G401 (cell line): ENCODE results near the gene TTC39B. TPM values are rescaled to one million over a fixed set of nuclear protein-coding genes. Genes with fewer than 3 reads are reported as not detected.
A peak's percentile ranks its signal among the peaks of the same experiment; 100 is the strongest.

ENCODE experiments used
- DNase-seq: peaks from one replicate; pipeline ENCODE4 v3.0.0-alpha.2; 2015; ENCODE audit warnings: low spot score
- in situ Hi-C: cut with HindIII; loops from 2 replicates; pipeline ENCODE4 v1.10.0; 2016; ENCODE audit warnings: low sequenced_read_pairs, mixed read lengths
- total RNA-seq: library from RNA; depleted of rRNA; stranded (reverse); fragments of >200 nt; shearing (Covaris generic); gene quantifications from 2 replicates; pipeline ENCODE4 v1.2.3, GENCODE V29; 2014

The TTC39B gene
- total RNA-seq, 1 experiment from 2014 or later = 2.6 TPM

DNA sequence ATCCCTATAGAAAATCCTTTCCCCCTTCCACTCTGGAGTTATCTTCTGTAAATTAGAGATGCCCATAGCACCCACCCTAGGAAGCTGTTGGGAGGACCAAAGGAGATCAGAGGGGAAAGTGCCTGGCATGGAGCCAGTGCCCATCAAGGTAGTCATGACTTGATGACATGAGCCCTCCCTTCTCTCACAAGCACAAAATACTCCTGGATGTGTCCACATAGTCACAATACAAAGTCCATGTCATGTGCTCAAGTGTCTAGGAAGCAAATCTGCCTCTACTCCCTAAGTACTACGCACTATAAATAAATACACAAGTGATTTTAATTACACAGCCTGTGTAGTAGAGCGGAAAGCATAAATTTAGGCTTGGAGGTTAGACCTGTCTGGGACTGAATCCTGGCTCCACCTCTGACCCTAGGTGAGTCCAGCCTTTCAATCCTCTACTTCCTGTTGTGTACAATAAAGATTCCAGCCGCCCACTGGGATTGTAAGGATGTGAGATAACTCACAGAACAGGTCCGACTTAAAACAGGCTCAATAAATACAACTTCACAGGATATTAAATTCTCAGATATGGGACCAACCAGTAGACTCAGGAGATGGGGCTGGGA is 30.6 kb downstream of the TTC39B start:
- no peak for DNase-seq
- in situ Hi-C loops = no loop called here

DNA sequence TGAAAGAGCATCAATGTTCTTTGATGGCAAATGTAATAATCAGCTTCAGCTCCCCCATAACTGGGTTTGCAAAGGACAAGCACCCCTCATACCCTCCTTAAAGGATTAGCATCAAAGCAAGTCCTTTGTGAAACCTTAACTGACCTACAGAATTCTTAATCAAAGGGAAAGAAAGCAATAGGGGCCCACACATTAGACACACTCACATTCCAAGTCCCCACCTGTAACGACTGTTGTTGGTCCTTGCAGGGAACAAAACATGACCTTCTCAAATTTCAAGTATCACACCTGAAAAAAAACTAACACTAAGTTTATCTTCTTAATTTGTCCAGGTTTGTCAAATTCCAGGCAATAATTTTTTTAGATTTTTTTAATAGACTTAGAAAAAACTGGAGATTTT is 32.6 kb downstream of the TTC39B start:
- no peak for DNase-seq
- in situ Hi-C loops = no loop called here

DNA sequence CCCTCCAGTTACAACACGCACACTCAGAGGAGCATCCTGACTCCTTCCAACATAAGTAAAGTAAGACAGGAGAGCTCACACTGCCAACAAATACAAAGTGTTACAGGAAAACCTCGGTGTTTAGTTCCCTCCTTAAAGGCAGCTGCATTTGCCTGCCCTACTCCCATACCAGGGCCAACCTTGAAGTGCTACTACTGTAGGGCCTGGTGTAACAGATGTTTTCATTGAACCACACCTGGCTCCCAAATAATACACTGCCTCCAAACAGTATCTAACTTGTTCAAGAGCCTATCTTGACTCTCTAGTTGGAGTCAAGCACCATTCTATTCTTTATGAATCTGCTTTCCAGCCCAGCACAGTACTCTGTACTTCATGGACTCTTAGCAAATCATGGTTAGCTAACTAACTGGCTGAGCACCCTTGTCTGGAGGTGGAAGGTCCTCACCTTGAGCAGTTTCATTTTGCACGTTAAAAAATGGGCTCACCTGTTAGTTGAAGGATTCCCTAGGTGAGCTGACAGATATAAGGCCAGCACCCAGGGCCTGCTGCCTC is 34.6 kb downstream of the TTC39B start:
- no peak for DNase-seq
- in situ Hi-C loops = no loop called here

DNA sequence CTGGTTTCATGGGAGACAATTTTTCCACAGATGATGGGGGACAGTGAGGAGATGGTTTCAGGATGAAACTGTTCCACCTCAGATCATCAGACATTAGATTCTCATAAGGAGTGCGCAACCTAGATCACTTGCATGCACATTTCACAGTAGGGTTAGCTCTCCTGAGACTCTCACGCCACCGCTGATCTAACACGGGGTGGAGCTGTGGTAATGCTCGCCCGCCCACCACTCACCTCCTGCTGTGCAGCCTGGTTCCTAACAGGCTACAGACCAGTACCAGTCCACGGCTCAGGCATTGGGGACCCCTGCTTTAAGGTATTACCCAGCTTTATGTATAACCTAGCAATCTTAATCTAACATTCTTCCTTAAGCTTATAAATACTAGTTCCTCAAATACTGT is 35.6 kb downstream of the TTC39B start:
- no peak for DNase-seq
- in situ Hi-C loops = no loop called here

DNA sequence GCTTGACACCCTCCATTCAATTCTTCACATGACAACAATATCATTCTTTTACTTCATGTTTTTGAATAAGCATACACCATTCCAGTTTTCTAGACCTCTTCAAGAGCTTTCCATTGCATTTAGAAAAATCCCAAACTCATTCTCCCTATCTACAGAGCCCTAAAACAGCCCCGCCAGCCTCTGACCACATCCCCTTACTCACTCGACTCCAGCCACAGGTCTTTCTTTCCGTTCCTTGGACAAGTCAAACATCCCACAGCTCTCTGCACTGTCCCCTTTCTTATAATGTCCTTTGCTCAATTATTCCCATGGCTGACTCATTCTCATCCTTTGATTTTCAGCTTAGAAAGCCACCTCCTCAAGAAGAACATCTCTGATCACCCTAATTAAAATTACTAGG is 38.2 kb downstream of the TTC39B start:
- DNase-seq = no peak
- in situ Hi-C loops = no loop called here

DNA sequence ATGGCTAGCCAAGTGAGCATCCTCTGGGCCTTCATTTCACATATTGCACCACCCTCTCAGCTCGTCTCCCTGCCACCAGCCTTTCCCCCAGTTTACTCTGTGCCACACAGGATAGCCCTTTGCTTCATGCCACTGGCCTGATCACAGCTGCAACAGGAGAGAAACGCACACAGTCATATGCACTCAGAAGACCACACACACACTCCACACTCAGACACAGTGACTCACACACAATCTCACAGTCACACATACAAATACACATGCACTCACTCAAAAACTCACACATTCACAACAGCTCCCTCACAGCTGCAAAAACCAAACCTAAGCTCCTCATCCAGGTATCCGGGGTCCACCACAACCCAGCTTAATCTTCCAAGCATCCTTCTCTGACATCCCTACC is 38.7 kb downstream of the TTC39B start:
- in situ Hi-C loops = no loop called here
- DNase-seq = no peak

DNA sequence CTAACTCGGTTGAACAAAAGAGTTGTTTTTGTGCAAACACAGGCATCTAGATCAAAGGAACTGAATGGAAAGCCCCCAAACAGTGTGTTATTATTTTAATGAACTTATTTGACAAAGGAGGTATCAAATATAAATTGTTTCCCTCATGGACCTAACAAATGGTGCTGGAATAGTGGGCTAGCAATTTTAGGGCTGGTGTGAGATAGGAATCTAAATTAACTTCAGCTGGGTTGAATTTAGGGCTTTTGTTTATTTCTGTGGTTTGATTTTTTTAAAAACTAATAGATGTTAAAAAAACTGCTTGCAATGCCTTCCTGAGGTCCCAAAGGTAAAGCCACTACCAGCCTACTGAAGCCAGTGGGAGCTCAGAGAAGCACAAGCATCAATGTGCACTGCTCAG is 42.1 kb downstream of the TTC39B start:
- in situ Hi-C loops = no loop called here
- DNase-seq = no peak

DNA sequence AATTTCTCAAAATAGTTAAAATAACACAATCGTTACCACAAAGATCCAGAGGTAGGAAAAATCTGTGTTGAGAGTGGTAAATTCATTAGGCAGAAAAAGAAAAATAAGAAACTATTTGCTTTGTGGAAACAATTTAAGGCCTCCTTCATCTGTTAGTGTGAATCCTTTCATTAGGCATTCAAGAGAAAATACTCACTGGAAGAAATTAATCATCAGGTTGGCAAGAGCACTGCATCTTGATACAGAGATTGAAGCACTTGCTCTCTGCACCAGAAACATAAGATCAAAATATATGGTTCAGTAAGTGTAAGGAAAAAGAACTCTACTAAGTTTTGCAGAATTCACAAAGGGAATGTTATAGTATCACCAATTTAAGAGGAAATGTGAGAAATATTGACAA is 44.4 kb downstream of the TTC39B start:
- no peak for DNase-seq
- in situ Hi-C loops = no loop called here

DNA sequence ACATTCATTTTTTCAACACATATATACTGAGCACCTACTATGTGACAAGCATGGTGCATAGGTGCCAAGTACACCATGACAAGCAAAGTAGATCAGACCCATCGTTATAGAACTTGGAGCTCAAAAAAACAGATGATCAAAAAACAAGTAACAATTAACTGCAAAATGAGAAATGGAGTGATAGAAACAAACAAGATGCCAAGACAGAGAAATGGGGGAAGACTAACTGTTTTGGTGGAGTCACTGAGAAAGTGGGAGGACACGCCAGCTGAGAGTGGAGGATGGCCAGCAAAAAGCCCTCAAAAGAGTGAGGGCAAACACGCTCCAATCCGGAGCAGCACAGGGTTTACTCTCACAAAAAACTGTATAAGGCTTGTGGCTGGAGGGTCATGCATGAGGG is 50.6 kb downstream of the TTC39B start:
- in situ Hi-C loops = no loop called here

DNA sequence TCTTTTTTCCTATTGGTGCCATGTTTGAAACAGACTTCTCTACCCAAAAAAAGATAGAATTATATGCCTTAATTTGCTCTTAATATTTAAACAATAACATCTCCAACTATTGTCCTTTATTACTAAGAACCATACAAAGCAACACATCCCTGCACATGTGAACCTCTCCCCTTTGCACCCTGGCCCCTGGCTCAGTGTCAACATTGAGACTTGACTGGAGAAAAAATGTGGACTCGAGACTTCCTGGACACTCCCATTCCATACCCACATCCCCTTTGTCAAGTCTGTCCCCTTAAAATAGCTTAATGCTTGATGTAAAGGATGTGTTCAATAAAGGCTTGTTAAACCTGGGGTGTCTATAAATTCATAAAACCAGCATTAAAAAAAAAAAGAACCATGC is 53.2 kb downstream of the TTC39B start:
- in situ Hi-C loops = no loop called here
- DNase-seq = no peak

More for the DNA sequence above, 50.6 kb downstream of the TTC39B start:
- no peak for DNase-seq

DNA sequence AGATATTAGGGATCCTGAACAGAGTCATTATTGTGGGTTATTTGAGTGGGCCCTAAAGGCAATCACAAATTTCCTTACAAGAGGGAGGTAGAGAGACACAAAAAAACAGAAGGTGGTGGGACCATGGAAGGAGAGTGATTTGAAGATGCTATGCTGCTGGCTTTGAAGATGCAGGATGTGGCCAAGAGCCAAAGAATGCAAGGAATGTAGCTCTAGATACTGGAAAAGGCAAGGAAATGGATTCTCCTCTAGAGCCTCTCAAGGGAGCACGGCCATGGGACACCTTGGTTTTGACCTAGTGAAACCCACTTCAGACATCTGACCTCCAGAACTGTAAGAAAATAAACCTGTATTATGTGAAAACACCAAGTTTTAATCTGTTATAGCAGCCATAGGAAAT is 53.8 kb downstream of the TTC39B start:
- DNase-seq = no peak
- in situ Hi-C loops = no loop called here

DNA sequence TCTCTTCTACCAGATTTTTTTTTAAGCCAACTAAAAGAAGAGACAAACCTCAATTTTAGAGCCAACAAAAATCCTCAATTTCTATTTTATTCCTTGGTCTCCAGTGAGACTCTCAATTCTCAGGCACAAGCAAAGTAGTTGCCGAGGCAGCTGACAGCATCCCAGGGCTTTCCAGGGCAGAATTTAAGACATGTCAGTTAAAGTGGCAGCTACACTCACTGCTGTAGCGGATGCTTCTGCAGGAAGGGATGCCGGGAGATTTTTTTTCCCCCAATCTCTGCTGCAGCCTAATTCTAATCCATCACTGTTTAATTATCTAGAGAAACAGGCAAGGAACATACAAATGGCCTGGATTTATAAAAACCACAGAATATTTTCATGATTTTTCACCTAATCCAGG is 57.0 kb downstream of the TTC39B start:
- DNase-seq = peak; percentile 89
- in situ Hi-C loops = no loop called here

DNA sequence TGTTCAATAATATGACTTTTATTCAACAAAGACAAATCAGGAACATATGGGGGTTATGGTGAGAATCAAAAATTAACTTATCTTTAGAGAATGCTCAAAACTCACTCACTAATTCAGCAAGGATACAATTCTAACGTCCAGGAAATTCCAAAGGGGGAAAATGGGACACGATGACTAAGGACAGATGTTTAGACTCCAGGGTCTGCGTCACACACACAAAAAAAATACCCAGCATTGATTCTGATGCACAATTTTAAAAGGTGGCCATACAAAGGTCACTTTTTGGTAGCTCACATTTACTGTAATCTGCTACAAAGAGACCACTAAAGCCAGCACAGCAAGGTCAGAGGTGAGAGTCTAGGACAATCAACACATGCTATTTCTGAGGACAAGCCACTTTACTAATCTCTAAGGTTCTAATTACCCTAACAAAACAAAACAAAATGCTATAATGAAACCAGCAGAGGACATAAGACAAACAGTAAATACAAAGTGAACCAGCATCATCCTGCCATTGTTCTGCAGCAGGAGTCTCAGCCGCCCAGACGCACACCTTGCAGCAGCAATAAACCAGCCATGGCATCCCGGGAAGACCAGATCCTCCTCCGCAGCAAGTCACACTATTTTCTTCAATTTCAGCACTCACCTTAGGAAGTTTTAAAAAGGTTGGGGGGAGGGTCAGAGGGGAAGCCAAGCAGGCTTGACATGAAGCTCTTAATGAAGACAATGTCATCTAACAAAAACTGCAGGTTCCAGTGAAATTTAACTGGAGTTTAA is 57.8 kb downstream of the TTC39B start:
- in situ Hi-C loops = no loop called here
- DNase-seq = peak; percentile 72

DNA sequence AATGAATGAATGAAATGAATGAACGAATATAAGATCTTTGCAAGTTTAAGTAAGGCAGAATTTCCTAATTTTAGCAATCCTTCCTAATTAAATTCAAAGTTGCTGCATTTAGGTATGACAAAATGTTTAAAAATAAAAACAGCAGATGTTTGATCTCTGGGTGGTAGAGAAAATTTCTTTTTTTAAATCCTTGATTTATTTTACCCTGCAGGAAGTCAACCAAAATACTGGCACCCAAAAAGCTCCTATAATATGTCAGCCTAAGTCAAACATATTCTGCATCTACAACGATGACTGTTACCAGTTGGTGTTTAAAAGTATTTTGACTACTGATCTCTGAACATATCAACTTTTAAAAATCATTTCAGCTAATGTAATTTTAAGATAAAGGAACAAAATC is 58.4 kb downstream of the TTC39B start:
- peak; percentile 77 for DNase-seq
- in situ Hi-C loops = no loop called here

DNA sequence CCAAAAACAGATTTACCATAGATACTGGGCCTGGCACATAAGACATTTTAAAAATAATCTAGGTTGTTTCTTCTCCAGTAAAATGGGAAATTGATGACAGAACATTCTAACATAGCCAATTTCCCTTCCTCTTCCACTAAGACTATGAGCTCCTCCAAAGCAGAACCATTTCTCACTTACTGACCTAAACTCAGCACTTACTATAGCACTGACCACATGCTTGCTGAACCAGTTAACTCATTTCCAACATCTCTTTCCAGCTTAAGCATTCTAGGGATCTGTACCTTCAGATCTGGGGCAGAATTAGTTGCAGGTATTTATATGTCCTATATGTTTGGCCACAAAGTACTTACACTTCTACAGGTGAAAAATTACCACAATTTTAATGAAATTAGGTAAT is 58.9 kb downstream of the TTC39B start:
- in situ Hi-C loops = no loop called here
- DNase-seq = peak; percentile 64

DNA sequence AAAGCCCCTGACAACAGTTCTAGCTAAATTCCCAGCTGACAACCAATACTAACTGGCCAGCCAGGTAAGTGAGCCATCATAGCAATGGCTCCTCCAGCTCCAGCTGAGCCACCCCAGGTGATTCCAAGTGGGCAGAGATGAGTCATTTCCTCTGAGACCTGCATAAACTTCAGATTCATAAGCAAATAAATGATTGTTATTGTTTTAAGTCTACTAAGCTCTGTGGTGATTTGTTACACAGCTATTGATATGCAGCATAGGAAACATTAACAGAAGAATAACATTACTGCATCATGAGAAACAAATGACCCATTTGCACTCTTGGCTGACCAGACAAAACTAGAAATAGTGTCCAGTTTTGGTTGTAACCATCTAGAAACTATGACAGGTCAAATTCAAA is 60.3 kb downstream of the TTC39B start:
- in situ Hi-C loops = no loop called here
- DNase-seq = peak; percentile 9

DNA sequence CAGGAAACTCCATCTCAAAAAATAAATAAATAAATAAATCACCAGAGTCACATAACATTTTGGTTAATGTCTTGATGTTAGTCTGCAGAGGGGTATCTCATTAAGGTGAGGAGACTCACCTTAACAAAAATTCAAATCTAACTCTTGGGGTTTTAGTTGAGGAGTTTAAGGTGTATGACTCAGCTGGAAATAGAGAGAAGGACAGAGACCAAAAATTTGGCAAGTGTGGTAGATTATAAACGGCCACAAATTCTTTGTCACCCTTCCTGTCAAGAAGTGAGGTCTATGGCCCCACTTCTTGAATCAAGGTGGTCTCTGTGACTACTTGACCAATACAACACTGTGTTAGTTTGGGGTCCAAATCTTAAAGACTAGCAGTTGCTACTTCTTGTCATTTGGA is 60.8 kb downstream of the TTC39B start:
- peak; percentile 5 for DNase-seq
- in situ Hi-C loops = no loop called here

DNA sequence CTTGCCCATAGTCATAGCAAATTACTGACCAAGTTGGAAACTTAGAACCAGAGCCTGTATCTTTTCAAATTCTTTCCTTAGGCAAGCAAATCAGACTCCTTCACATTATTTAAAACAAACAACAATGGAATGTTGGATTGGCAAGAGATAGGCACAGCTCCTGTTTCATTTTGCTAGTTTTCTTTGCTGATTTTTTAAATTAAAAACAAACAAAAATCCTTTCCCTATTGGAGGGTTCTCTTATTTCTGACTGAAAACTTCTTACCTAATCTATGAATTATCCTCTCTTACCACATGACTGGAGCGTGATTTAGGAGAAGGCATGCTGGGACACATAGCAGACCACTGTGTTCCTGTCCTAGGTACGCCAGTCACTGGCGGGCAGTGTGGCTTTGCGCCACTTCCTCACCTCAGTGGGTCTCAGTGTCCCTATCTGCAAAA is 63.0 kb downstream of the TTC39B start:
- in situ Hi-C loops = no loop called here
- DNase-seq = no peak

DNA sequence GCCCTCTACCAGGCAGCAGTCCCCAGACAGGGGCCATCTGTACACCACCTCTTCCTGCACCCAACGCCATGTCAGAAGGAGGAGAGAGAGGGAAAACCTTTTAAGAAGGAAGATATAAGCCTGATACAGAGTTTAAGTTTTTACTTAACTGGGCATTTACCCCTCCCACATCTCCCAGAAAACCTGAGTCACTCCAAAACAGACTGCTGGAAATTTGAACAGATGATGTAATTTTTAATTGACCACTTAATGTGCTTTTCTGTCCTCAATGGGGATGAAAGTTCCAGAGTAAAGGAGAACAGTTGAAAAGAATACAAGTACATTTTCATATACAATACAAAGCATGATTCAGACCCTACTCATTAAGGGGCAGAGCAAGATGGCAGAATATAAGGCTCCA is 63.9 kb downstream of the TTC39B start:
- in situ Hi-C loops = no loop called here
- no peak for DNase-seq

DNA sequence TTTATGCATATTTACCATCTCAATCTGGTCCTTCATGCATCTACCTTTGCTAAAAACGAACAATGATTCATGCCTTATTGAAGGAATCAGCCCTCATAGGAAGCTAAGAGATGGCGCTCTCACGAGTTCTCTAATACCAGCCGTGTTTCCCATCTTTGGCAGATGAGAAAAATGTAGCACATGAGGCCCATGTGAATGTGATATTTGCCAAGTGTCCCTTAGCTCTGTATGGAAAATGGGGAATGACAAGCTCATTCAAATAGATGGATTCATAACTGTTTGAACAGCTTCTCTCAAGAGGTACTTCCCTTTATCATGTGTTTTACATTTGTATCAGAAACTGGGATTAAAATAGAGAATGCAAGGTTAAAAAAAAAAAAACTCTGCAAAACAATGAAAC is 66.1 kb downstream of the TTC39B start:
- in situ Hi-C loops = no loop called here
- no peak for DNase-seq

DNA sequence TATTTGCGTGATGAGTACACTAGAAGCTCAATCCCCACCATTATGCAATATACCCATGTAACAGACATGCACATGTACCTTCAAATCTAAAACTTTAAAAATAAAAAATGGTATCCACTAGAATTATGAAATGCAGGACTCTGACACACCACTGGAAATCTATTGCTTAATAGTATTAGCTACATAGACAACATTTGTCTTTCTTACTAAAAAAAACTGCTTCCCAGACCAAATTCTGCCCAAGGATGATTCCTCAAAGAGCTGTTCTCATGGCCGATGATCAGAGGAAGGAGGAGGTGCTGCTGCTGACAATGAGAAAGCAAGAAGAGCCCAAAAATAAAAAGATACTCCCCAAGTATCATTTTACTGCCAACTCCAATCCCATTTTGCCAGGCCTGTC is 67.2 kb downstream of the TTC39B start:
- in situ Hi-C loops = no loop called here
- DNase-seq = no peak
